KBM-7 (cell line): ENCODE measurements around the gene TMEM14C.

Experiments
- DNase-seq: peaks from one replicate; pipeline ENCODE4 v3.0.0-alpha.2; 2015
- in situ Hi-C: fragments of 300-500 bp; cut with MboI; formaldehyde crosslinking; loops from 2 replicates; pipeline ENCODE4 v1.14.3; 2020; ENCODE audit warnings: low sequenced_read_pairs, low pct_unique_long_range_greater_than_20kb, mixed read lengths

The TMEM14C gene

GRCh38 chr6:10722820-10723566 lies at the start of gene TMEM14C:
TMEM14C (plus strand) TSS chr6:10723070; CDS start chr6:10724614, 1,544 bp downstream.
- DNase-seq, result peak; percentile 95
- in situ Hi-C loops, result no loop called here

GRCh38 chr6:10676403-10676802 lies 46.5 kb upstream of the TMEM14C start:
- DNase-seq, result no peak
- in situ Hi-C loops, result no loop called here

- in situ Hi-C loops, result no loop called here
- no peak for DNase-seq
These were observed 44.4 kb upstream of the TMEM14C start for GRCh38 chr6:10678456-10678855.

GRCh38 chr6:10681795-10682194 lies 41.1 kb upstream of the TMEM14C start:
- in situ Hi-C loops, result no loop called here
- no peak for DNase-seq

GRCh38 chr6:10682355-10682988 lies 40.4 kb upstream of the TMEM14C start:
- DNase-seq, result no peak
- in situ Hi-C loops, result no loop called here

GRCh38 chr6:10684618-10685017 lies 38.3 kb upstream of the TMEM14C start:
- DNase-seq, result no peak
- in situ Hi-C loops, result no loop called here

GRCh38 chr6:10685092-10685915 lies 37.6 kb upstream of the TMEM14C start:
- in situ Hi-C loops, result no loop called here
- no peak for DNase-seq

- no peak for DNase-seq
- in situ Hi-C loops, result no loop called here
These were observed 36.0 kb upstream of the TMEM14C start for GRCh38 chr6:10686901-10687300.

- in situ Hi-C loops, result no loop called here
- DNase-seq, result no peak
These were observed 35.3 kb upstream of the TMEM14C start for GRCh38 chr6:10687582-10687981.

- in situ Hi-C loops, result no loop called here
- no peak for DNase-seq
These were observed 32.0 kb upstream of the TMEM14C start for GRCh38 chr6:10690651-10691445.

GRCh38 chr6:10692965-10693538 lies 29.8 kb upstream of the TMEM14C start:
- no peak for DNase-seq
- in situ Hi-C loops, result no loop called here

GRCh38 chr6:10694302-10695085 lies 28.4 kb upstream of the TMEM14C start, which contains the start of the genes C6orf52 and PAK1IP1:
C6orf52 (minus strand) TSS chr6:10694616; CDS start chr6:10687550, 7,066 bp downstream.
PAK1IP1 (plus strand) TSS chr6:10694972; CDS start chr6:10694986, 14 bp downstream.
- in situ Hi-C loops, result no loop called here
- peak; percentile 98 for DNase-seq

GRCh38 chr6:10695086-10695657 lies 27.7 kb upstream of the TMEM14C start:
- no peak for DNase-seq
- in situ Hi-C loops, result no loop called here

GRCh38 chr6:10696655-10697054 lies 26.2 kb upstream of the TMEM14C start:
- in situ Hi-C loops, result no loop called here
- DNase-seq, result no peak

GRCh38 chr6:10713962-10714361 lies 8.9 kb upstream of the TMEM14C start:
- in situ Hi-C loops, result no loop called here
- DNase-seq, result no peak

- in situ Hi-C loops, result no loop called here
These were observed 3.4 kb upstream of the TMEM14C start for GRCh38 chr6:10719296-10719963.

GRCh38 chr6:10719964-10720264 lies 3.0 kb upstream of the TMEM14C start:
- DNase-seq, result no peak
- in situ Hi-C loops, result no loop called here

More at GRCh38 chr6:10719296-10719963, 3.4 kb upstream of the TMEM14C start:
- peak; percentile 75 for DNase-seq
